Activated CD4-positive, alpha-beta memory T cell treated with anti-CD3 and anti-CD28 coated beads for 36 hours (primary cell): ENCODE data around the gene CFAP91. TPM values are rescaled to one million over a fixed set of nuclear protein-coding genes. Genes with fewer than 3 reads are reported as not detected.

Source experiments
- CTCF ChIA-PET: fragments of 350-600 bp; sonication (Branson Sonifier 250); formaldehyde crosslinking; loops from one replicate; lab custom pipeline; 2021; ENCODE audit warnings: antibody characterized with exemption, inconsistent platforms; lab: Charles Lee
- POLR2A ChIA-PET: fragments of 350-600 bp; sonication (Branson Sonifier 250); formaldehyde crosslinking; loops from one replicate; lab custom pipeline; 2021; ENCODE audit warnings: antibody characterized with exemption; lab: Charles Lee
- DNase-seq: peaks from one replicate; pipeline ENCODE4 v3.0.0-alpha.2; 2020
- H3K27ac Mint-ChIP-seq: one replicate; pipeline ENCODE4 v1.8.0; 2021; ENCODE audit warnings: mixed read lengths
- H3K27me3 Mint-ChIP-seq: one replicate; pipeline ENCODE4 v1.8.0; 2021; ENCODE audit warnings: mixed read lengths
- H3K36me3 Mint-ChIP-seq: one replicate; pipeline ENCODE4 v1.8.0; 2021; ENCODE audit warnings: mixed read lengths
- H3K4me1 Mint-ChIP-seq: one replicate; pipeline ENCODE4 v1.8.0; 2021; ENCODE audit warnings: low read depth, mixed read lengths
- H3K4me3 Mint-ChIP-seq: one replicate; pipeline ENCODE4 v1.8.0; 2021; ENCODE audit warnings: mild to moderate bottlenecking, mixed read lengths
- H3K9me3 Mint-ChIP-seq: one replicate; pipeline ENCODE4 v1.8.0; 2021; ENCODE audit warnings: mixed read lengths
- intact Hi-C: fragments of 100-400 bp; cut with micrococcal nuclease; formaldehyde crosslinking; loops from one replicate; pipeline ENCODE4 v1.15.1; 2023
- total RNA-seq, 2 experiments: library from RNA; stranded (reverse); gene quantifications; one replicate each; pipeline ENCODE4 v1.2.3, GENCODE V29; 2021

The CFAP91 gene
- total RNA-seq, 2 experiments from 2014 or later = 0.29 to 0.31 TPM

- no peak for DNase-seq
- peaks cover 8% of the 10 kb centered on the region for H3K9me3 Mint-ChIP-seq
- ChIA-PET POLR2A (interaction anchor here (0.8 kb wide), 1 partner anchor 16 kb away, joined by 3 read pairs; no protein-coding TSS in a partner anchor), CTCF (no interaction called here)
- H3K4me3 Mint-ChIP-seq = no peak overlapping the region
- H3K27me3 Mint-ChIP-seq = peaks cover 22% of the 10 kb centered on the region
- H3K27ac Mint-ChIP-seq = no peak overlapping the region
- H3K36me3 Mint-ChIP-seq = no peaks in the 10 kb centered on the region
- H3K4me1 Mint-ChIP-seq = no peaks in the 10 kb centered on the region
- intact Hi-C loops = no loop called here
Measured at GRCh38 chr3:119751423-119751822, 48.6 kb downstream of the CFAP91 start.

Other genes starting within 250 kb of the CFAP91 start
- gene TMEM39A, start 239.4 kb upstream of the CFAP91 start, total RNA-seq = 10 to 100 TPM; 33.9 to 34.3 TPM
- 10 to 100 TPM; 13.0 to 13.9 TPM for gene POGLUT1, start 234.1 kb upstream of the CFAP91 start, total RNA-seq
- 100 to 1,000 TPM in 1 of 2 experiments, 10 to 100 TPM in 1; 93.7 to 105 TPM for gene TIMMDC1, start 204.5 kb upstream of the CFAP91 start, total RNA-seq
- gene CD80, start 143.4 kb upstream of the CFAP91 start, total RNA-seq = 1 to 10 TPM; 3.4 to 3.7 TPM
- gene ADPRH, start 123.5 kb upstream of the CFAP91 start, total RNA-seq = 1 to 10 TPM; 7.7 to 8.6 TPM
- under 1 TPM; 0.31 to 0.34 TPM for gene PLA1A, start 105.1 kb upstream of the CFAP91 start, total RNA-seq
- 1 to 10 TPM; 2.1 to 2.3 TPM for gene POPDC2, start 42.4 kb upstream of the CFAP91 start, total RNA-seq
- 100 to 1,000 TPM; 108 to 112 TPM for gene COX17, start 25.6 kb upstream of the CFAP91 start, total RNA-seq
- gene NR1I2, start 79.1 kb downstream of the CFAP91 start, total RNA-seq = under 1 TPM; 0.36 to 0.39 TPM